KOPT-K1 (cell line): ENCODE measurements around the gene ZBTB32.

Experiments
- H3K27ac ChIP-seq: fragments of 200-600 bp; sonication (generic); 2 replicates; pipeline ENCODE4 v1.5.1; 2016; ENCODE audit warnings: antibody characterized with exemption, mild to moderate bottlenecking, low read depth, low read length; ENCODE audit not compliant: poor library complexity, severe bottlenecking
- H3K36me3 ChIP-seq: fragments of 200-600 bp; sonication (generic); 2 replicates; pipeline ENCODE4 v1.5.1; 2017; ENCODE audit warnings: antibody characterized with exemption, mild to moderate bottlenecking, low read length, moderate library complexity; ENCODE audit not compliant: insufficient read depth
- H3K9me3 ChIP-seq: fragments of 200-600 bp; sonication (generic); 2 replicates; pipeline ENCODE4 v1.5.1; 2017; ENCODE audit warnings: antibody characterized with exemption, low read length, mild to moderate bottlenecking; ENCODE audit not compliant: insufficient read depth, poor library complexity, severe bottlenecking

The ZBTB32 gene

GRCh38 chr19:35743640-35744429, 39.5 kb downstream of the ZBTB32 start:
- H3K36me3 ChIP-seq: peaks cover 6% of the 10 kb centered on the region
- H3K27ac ChIP-seq: no peak overlapping the region
- no peaks in the 10 kb centered on the region for H3K9me3 ChIP-seq

- H3K36me3 ChIP-seq: no peaks in the 10 kb centered on the region
- no peaks in the 10 kb centered on the region for H3K9me3 ChIP-seq
- H3K27ac ChIP-seq: peak overlapping the region; percentile 88
Measured at GRCh38 chr19:35744430-35745327, 40.3 kb downstream of the ZBTB32 start.

- peak within 1 kb of the TSS; percentile 88 for H3K27ac ChIP-seq
Measured at GRCh38 chr19:35745328-35746086, 41.1 kb downstream of the ZBTB32 start, which contains the start of the genes PSENEN and U2AF1L4. TSS of gene PSENEN (plus strand) at chr19:35745651. CDS start at chr19:35745931, 280 bp downstream. TSS of gene U2AF1L4 (minus strand) at chr19:35745418. CDS start at chr19:35745391, 27 bp downstream.

GRCh38 chr19:35746087-35746462, 41.7 kb downstream of the ZBTB32 start:
- Histone ChIP-seq H3K9me3 (no peaks in the 10 kb centered on the region), H3K27ac (peak overlapping the region; percentile 88), H3K36me3 (no peaks in the 10 kb centered on the region)

More at GRCh38 chr19:35745328-35746086, 41.1 kb downstream of the ZBTB32 start, which contains the start of the genes PSENEN and U2AF1L4:
- Histone ChIP-seq H3K36me3 (no peaks in the 10 kb centered on the region), H3K9me3 (no peaks in the 10 kb centered on the region)

- H3K9me3 ChIP-seq: no peaks in the 10 kb centered on the region
- H3K27ac ChIP-seq: peak overlapping the region; percentile 88
- no peaks in the 10 kb centered on the region for H3K36me3 ChIP-seq
Measured at GRCh38 chr19:35746531-35746930, 42.2 kb downstream of the ZBTB32 start.

GRCh38 chr19:35748106-35749020, 44.0 kb downstream of the ZBTB32 start, which contains the start of gene LIN37:
TSS of gene LIN37 (plus strand) at chr19:35748576. CDS start at chr19:35748725, 149 bp downstream.
- Histone ChIP-seq H3K36me3 (peaks cover 13% of the 10 kb centered on the region; the same call in 1 of the 2 replicates), H3K9me3 (no peaks in the 10 kb centered on the region), H3K27ac (peak within 1 kb of the TSS; percentile 66)

- H3K27ac ChIP-seq: no peak overlapping the region
- no peaks in the 10 kb centered on the region for H3K9me3 ChIP-seq
- H3K36me3 ChIP-seq: peaks cover 23% of the 10 kb centered on the region; the same call in 1 of the 2 replicates
Measured at GRCh38 chr19:35750167-35750566, 45.8 kb downstream of the ZBTB32 start.

GRCh38 chr19:35751839-35752745, 47.7 kb downstream of the ZBTB32 start:
- Histone ChIP-seq H3K36me3 (peaks cover 23% of the 10 kb centered on the region; the same call in 1 of the 2 replicates), H3K27ac (no peak overlapping the region), H3K9me3 (no peaks in the 10 kb centered on the region)

GRCh38 chr19:35752746-35753350, 48.5 kb downstream of the ZBTB32 start:
- Histone ChIP-seq H3K27ac (no peak overlapping the region), H3K9me3 (no peaks in the 10 kb centered on the region), H3K36me3 (peaks cover 23% of the 10 kb centered on the region; the same call in 1 of the 2 replicates)

- no peak overlapping the region for H3K27ac ChIP-seq
- no peaks in the 10 kb centered on the region for H3K9me3 ChIP-seq
Measured at GRCh38 chr19:35753634-35754369, 49.4 kb downstream of the ZBTB32 start.

GRCh38 chr19:35754370-35755130, 50.2 kb downstream of the ZBTB32 start:
- H3K36me3 ChIP-seq: peaks cover 25% of the 10 kb centered on the region; the same call in 1 of the 2 replicates
- no peaks in the 10 kb centered on the region for H3K9me3 ChIP-seq
- no peak overlapping the region for H3K27ac ChIP-seq

More at GRCh38 chr19:35753634-35754369, 49.4 kb downstream of the ZBTB32 start:
- H3K36me3 ChIP-seq: peaks cover 23% of the 10 kb centered on the region; the same call in 1 of the 2 replicates
